ENCODE results near the gene ZBTB21. TPM values are rescaled to one million over a fixed set of nuclear protein-coding genes. Genes with fewer than 3 reads are reported as not detected.

ZBTB21 gene
- total and polyA plus RNA-seq, 8 donors, result 1.9 to 18.7 (median 4.8) TPM

GRCh38 chr21:41993744-41994143 lies 16.4 kb downstream of the ZBTB21 start:
- DNase-seq, result no peak
- Histone ChIP-seq H3K4me1 (no peaks in the 10 kb centered on the region), H3K36me3 (peaks cover 20 to 59% (median 47%) of the 10 kb centered on the region in 4 donors), H3K9me3 (peaks cover 0 to 6% (median 3%) of the 10 kb centered on the region in 4 donors), H3K27me3 (no peaks in the 10 kb centered on the region), H3K4me3 (no peak overlapping the region), H3K27ac (peak overlapping the region in 1 of 5 donors; percentile 2)
- 67 to 85% (median 77%) methylated on average over 6 of the region's 6 CpGs for WGBS, 5 donors
- TF ChIP-seq CTCF (IDR thresholded peaks at IDR 0.05) (no peak), POLR2AphosphoS5 (IDR thresholded peaks at IDR 0.05) (peak in 1 of 3 donors; percentile 21)
- intact Hi-C loops (cut with DNase I; ENCODE audit: low total_unique reads), result no loop called here

- H3K36me3 ChIP-seq, result peaks cover 20 to 59% (median 47%) of the 10 kb centered on the region in 4 donors
- DNase-seq, result no peak
- WGBS, 5 donors, result 95 to 98% (median 97%) methylated on average over 13 to 15 of the region's 15 CpGs
- H3K9me3 ChIP-seq, result peaks cover 0 to 6% (median 3%) of the 10 kb centered on the region in 4 donors
- no peak for TF ChIP-seq POLR2A (IDR thresholded peaks at IDR 0.05)
- no peak for TF ChIP-seq EP300 (IDR thresholded peaks at IDR 0.05)
- TF ChIP-seq CTCF (IDR thresholded peaks at IDR 0.05), result no peak
- TF ChIP-seq POLR2AphosphoS5 (IDR thresholded peaks at IDR 0.05), result no peak
- H3K27me3 ChIP-seq, result no peaks in the 10 kb centered on the region
- no peaks in the 10 kb centered on the region for H3K4me1 ChIP-seq
- H3K4me3 ChIP-seq, result no peak overlapping the region
- intact Hi-C loops (cut with DNase I; ENCODE audit: low total_unique reads), result no loop called here
- no peak overlapping the region for H3K27ac ChIP-seq
These were observed 17.6 kb downstream of the ZBTB21 start for GRCh38 chr21:41992576-41992975.

DNA sequence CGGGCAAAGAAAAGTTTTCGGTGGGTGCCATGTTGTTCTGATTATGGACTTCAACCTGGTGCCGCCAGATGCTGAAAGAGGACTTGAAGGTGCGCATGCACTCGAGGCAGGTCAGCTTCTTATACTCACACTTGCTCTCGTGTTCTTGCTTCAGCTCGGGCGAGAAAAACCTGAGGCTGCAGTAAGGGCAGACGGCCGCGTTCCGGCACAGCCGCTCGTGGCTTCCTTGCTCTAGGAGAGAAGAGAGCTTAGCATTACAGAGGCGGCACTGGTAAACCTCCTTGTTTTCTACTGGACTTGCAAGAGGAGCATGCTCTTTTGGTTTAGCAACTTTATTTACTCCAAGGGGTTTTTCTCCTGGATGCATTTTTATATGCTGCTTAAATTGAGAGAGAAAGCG lies 18.5 kb downstream of the ZBTB21 start:
- Histone ChIP-seq H3K4me1 (no peaks in the 10 kb centered on the region), H3K27me3 (no peaks in the 10 kb centered on the region), H3K36me3 (peaks cover 20 to 52% (median 44%) of the 10 kb centered on the region in 4 donors), H3K4me3 (no peak overlapping the region), H3K9me3 (peaks cover 0 to 6% (median 3%) of the 10 kb centered on the region in 4 donors), H3K27ac (no peak overlapping the region)
- 95 to 98% (median 97%) methylated on average over 16 of the region's 16 CpGs for WGBS, 5 donors
- DNase-seq, result no peak
- intact Hi-C loops (cut with DNase I; ENCODE audit: low total_unique reads), result no loop called here
- TF ChIP-seq POLR2AphosphoS5 (IDR thresholded peaks at IDR 0.05) (no peak), POLR2A (IDR thresholded peaks at IDR 0.05) (no peak), EP300 (IDR thresholded peaks at IDR 0.05) (no peak), CTCF (IDR thresholded peaks at IDR 0.05) (no peak)

- TF ChIP-seq EP300 (IDR thresholded peaks at IDR 0.05) (no peak), CTCF (IDR thresholded peaks at IDR 0.05) (no peak), POLR2AphosphoS5 (IDR thresholded peaks at IDR 0.05) (no peak), POLR2A (IDR thresholded peaks at IDR 0.05) (no peak)
- Histone ChIP-seq H3K27ac (no peak overlapping the region), H3K9me3 (no peaks in the 10 kb centered on the region), H3K27me3 (no peaks in the 10 kb centered on the region), H3K4me3 (no peak overlapping the region), H3K4me1 (no peaks in the 10 kb centered on the region), H3K36me3 (peaks cover 20 to 37% (median 36%) of the 10 kb centered on the region in 4 donors)
- intact Hi-C loops (cut with DNase I; ENCODE audit: low total_unique reads), result no loop called here
- no peak for DNase-seq
- 88 to 94% (median 93%) methylated on average over 2 of the region's 2 CpGs for WGBS, 5 donors
These were observed 20.5 kb downstream of the ZBTB21 start for GRCh38 chr21:41989698-41990097.

All from stomach (tissue), 9 donors.